Astrocyte (in vitro differentiated cells and primary cell): ENCODE results near the gene BMPR2.

ENCODE experiments used
- CTCF ChIP-seq: IDR thresholded peaks from 2 replicates; pipeline ENCODE4 v1.5.1; 2011; ENCODE audit warnings: low read depth, mild to moderate bottlenecking, inconsistent platforms, low read length, moderate library complexity; ENCODE audit not compliant: insufficient read depth
- EZH2 ChIP-seq: IDR thresholded peaks from 2 replicates; pipeline ENCODE4 v1.6.1; 2012; ENCODE audit warnings: mild to moderate bottlenecking, low read length, inconsistent platforms; ENCODE audit not compliant: insufficient read depth

DNA sequence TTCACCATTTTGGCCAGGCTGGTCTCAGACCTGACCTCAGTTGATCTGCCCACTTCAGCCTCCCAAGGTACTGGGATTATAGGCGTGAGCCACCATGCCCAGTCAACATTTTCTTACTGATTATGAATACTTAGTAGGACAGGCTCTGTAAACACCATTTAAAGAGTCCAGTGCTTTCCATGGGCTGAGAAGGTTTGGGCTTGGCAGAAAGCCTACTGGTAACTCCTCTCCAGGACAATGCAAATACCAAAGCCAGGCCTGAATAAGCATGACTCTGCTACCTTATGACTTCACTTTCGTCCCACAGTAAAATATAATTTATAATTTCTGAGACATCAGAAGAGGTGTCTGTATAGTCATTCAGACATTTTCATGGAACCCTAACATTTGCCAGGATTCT lies 198.4 kb downstream of the BMPR2 start:
- no peak for TF ChIP-seq CTCF
- TF ChIP-seq EZH2, result no peak
